ENCODE data around the gene PTPN23. TPM values are rescaled to one million over a fixed set of nuclear protein-coding genes. Genes with fewer than 3 reads are reported as not detected.

The PTPN23 gene
- total RNA-seq, 1 experiment from 2014 or later = 53.5 TPM

- TF ChIP-seq, protein P1, sequence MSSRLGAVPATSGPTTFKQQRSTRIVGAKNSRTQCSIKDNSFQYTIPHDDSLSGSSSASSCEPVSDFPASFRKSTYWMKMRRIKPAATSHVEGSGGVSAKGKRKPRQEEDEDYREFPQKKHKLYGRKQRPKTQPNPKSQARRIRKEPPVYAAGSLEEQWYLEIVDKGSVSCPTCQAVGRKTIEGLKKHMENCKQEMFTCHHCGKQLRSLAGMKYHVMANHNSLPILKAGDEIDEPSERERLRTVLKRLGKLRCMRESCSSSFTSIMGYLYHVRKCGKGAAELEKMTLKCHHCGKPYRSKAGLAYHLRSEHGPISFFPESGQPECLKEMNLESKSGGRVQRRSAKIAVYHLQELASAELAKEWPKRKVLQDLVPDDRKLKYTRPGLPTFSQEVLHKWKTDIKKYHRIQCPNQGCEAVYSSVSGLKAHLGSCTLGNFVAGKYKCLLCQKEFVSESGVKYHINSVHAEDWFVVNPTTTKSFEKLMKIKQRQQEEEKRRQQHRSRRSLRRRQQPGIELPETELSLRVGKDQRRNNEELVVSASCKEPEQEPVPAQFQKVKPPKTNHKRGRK (CRISPR knock-in tag; IDR thresholded peaks at IDR 0.05; ENCODE audit: borderline replicate concordance) = no peak
- TF ChIP-seq, protein P2, sequence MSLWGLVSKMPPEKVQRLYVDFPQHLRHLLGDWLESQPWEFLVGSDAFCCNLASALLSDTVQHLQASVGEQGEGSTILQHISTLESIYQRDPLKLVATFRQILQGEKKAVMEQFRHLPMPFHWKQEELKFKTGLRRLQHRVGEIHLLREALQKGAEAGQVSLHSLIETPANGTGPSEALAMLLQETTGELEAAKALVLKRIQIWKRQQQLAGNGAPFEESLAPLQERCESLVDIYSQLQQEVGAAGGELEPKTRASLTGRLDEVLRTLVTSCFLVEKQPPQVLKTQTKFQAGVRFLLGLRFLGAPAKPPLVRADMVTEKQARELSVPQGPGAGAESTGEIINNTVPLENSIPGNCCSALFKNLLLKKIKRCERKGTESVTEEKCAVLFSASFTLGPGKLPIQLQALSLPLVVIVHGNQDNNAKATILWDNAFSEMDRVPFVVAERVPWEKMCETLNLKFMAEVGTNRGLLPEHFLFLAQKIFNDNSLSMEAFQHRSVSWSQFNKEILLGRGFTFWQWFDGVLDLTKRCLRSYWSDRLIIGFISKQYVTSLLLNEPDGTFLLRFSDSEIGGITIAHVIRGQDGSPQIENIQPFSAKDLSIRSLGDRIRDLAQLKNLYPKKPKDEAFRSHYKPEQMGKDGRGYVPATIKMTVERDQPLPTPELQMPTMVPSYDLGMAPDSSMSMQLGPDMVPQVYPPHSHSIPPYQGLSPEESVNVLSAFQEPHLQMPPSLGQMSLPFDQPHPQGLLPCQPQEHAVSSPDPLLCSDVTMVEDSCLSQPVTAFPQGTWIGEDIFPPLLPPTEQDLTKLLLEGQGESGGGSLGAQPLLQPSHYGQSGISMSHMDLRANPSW (CRISPR knock-in tag; conservative IDR thresholded peaks at IDR 0.05; ENCODE audit: low read depth) = no peak
- TF ChIP-seq ZBTB43 (CRISPR knock-in tag; IDR thresholded peaks at IDR 0.05) = no peak
Measured at GRCh38 chr3:47409688-47410416, 29.0 kb downstream of the PTPN23 start (continued).

- Mint-ChIP-seq H3K9me3 (no peaks in the 10 kb centered on the region), H3K4me3 (no peak overlapping the region), H3K27me3 (ENCODE audit: low read depth) (no peaks in the 10 kb centered on the region), H3K36me3 (peaks cover 35% of the 10 kb centered on the region), H3K27ac (no peak overlapping the region), H3K4me1 (no peaks in the 10 kb centered on the region)
- ChIA-PET POLR2A (no interaction called here), CTCF (interaction anchor here (1.9 to 5.6 kb wide), 2 partner anchors 11 to 20 kb away, joined by 6 to 49 read pairs; no protein-coding TSS in a partner anchor)
- TF ChIP-seq SP1 (CRISPR knock-in tag; conservative IDR thresholded peaks at IDR 0.05) = no peak
- TF ChIP-seq IRF2 (CRISPR knock-in tag; IDR thresholded peaks at IDR 0.05; ENCODE audit: borderline replicate concordance, low read depth) = no peak
- no peak for TF ChIP-seq ZNF416 (CRISPR knock-in tag; IDR thresholded peaks at IDR 0.05)
- TF ChIP-seq TCF7 (CRISPR knock-in tag; IDR thresholded peaks at IDR 0.05; ENCODE audit: low read depth) = no peak
- no peak for DNase-seq (ENCODE audit: low spot score)
- no peak for ATAC-seq
Measured at GRCh38 chr3:47410417-47410720, 29.5 kb downstream of the PTPN23 start.

DNA sequence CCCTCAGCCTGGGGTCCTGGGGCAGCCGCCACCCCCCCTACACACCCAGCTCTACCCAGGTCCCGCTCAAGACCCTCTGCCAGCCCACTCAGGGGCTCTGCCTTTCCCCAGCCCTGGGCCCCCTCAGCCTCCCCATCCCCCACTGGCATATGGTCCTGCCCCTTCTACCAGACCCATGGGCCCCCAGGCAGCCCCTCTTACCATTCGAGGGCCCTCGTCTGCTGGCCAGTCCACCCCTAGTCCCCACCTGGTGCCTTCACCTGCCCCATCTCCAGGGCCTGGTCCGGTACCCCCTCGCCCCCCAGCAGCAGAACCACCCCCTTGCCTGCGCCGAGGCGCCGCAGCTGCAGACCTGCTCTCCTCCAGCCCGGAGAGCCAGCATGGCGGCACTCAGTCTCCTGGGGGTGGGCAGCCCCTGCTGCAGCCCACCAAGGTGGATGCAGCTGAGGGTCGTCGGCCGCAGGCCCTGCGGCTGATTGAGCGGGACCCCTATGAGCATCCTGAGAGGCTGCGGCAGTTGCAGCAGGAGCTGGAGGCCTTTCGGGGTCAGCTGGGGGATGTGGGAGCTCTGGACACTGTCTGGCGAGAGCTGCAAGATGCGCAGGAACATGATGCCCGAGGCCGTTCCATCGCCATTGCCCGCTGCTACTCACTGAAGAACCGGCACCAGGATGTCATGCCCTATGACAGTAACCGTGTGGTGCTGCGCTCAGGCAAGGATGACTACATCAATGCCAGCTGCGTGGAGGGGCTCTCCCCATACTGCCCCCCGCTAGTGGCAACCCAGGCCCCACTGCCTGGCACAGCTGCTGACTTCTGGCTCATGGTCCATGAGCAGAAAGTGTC lies 30.2 kb downstream of the PTPN23 start:
- POLR2A ChIA-PET = no interaction called here
- no peak overlapping the region for H3K4me3 Mint-ChIP-seq
- DNase-seq (ENCODE audit: low spot score) (no peak), ATAC-seq (no peak)
- H3K4me1 Mint-ChIP-seq = peaks cover 1% of the 10 kb centered on the region
- peaks cover 41% of the 10 kb centered on the region for H3K36me3 Mint-ChIP-seq
- H3K9me3 Mint-ChIP-seq = no peaks in the 10 kb centered on the region
- TF ChIP-seq, protein P3, sequence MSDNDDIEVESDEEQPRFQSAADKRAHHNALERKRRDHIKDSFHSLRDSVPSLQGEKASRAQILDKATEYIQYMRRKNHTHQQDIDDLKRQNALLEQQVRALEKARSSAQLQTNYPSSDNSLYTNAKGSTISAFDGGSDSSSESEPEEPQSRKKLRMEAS (CRISPR knock-in tag; IDR thresholded peaks at IDR 0.05) = no peak
- TF ChIP-seq, protein P4, sequence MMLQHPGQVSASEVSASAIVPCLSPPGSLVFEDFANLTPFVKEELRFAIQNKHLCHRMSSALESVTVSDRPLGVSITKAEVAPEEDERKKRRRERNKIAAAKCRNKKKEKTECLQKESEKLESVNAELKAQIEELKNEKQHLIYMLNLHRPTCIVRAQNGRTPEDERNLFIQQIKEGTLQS (CRISPR knock-in tag; conservative IDR thresholded peaks at IDR 0.05) = no peak
- TF ChIP-seq FOXJ3 (CRISPR knock-in tag; IDR thresholded peaks at IDR 0.05; ENCODE audit: borderline replicate concordance) (no peak), OVOL2 (CRISPR knock-in tag; IDR thresholded peaks at IDR 0.05; ENCODE audit: borderline replicate concordance) (no peak)
- H3K27ac Mint-ChIP-seq = no peak overlapping the region
- CTCF ChIA-PET = interaction anchor here (0.6 to 5.6 kb wide), 2 partner anchors 11 to 1063 kb away, joined by 3 to 49 read pairs; no protein-coding TSS in a partner anchor
- no peaks in the 10 kb centered on the region for H3K27me3 Mint-ChIP-seq (ENCODE audit: low read depth)

Measured in WTC11 (cell line).